Superior temporal gyrus (tissue), 1 donor: Measurements from ENCODE around the gene TSPO2.

Experiments
- DNase-seq: peaks from one replicate; pipeline ENCODE4 v3.0.0-alpha.2; 2016; ENCODE audit errors: extremely low spot score

TSPO2 gene

DNA sequence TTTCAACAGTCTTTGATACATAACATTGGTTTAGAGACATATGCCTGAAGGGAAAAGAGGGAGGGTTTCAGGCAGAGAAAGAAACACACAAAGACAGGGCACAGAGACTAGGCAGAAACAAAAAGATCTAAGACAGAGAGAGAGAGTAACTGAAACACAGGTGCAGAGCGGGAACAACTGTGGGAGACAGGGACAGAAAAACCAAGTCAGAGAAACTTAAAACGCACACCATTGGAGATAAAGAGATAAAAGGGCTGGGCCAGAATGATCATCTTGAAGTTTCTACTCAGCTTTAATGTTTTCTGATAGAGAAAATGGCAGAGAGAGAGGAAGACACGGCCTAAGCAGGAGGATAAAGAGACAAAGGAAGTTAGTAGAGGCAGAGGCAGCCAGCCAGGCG lies 15.0 kb upstream of the TSPO2 start:
- no peak for DNase-seq

DNA sequence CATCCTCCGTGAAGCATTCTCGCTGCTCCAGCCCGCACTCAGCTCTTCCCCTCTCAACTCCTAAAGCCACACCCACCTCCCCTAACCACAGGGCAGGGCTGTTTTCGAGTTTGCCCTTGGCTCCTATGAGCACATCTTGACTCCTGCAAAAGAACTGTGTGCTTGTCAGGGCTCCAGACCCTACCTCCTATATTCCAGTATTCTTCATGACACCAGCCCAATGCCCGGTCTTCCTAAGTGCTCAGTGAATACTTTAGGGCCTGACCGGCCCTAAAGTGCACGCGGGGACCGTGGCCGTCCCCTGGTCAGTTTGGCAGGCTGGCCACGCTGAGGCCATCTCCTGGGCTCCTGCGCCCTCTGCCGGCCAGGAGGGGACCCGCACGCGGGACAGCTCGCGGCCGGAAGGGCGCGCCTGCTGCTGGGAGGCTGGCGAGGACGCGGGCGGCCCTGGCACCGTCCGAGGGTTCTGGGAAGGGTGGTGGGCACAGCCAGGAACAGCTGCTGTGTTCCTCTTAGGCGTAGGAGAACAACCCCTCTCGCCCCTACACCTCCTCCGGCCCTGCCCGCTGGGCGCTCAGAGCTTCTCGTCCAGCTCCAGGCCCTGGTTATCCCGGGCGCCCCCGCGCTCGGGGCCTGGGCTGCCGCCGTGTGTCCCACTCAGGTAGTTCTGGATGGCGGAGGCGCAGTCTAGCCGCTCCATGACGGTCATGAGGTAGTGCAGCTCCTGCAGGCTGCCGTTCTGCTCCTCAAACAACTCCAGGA lies 14.3 kb upstream of the TSPO2 start:
- DNase-seq: peak; percentile 78

DNA sequence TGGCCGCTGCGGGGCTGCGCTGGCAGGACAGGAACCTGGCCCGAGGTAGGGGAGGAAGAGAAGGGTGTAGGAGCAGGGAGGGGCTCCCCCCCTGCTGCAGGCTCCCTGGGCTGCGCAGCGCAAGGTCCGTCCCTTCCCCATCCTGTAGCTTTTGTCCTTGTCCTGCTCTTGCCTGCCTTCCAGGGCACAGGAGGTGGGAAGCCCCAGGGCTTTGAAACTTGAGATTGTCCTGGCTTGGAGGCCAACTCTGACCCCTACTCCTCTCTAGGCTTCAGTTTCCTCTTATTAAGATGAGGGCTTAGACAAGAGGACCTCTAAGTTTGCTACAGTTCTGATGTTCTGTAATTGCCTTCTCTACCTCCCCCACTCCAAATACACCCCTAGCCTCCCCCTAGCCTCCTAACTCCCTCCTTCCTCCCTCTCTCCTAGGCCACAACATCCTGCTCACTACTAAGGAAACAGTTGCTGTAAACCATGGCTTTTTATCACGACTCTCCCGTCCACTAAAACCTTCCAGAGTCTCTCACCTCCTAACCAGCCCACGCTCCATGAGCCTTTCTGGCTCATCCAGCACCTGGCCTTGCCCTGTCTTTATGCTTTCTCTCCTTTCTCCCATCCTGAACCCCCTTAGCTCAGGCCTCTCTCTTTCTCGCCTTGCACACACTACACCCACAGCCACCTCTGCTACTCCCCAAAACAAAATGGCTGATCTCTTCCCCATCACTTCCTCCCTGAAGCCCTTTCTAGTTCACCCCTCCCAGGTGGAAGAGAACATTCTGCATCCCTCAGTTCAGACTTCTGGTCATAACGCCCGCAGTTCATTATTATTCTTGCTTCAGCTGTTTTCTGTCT lies 13.5 kb upstream of the TSPO2 start:
- no peak for DNase-seq

DNA sequence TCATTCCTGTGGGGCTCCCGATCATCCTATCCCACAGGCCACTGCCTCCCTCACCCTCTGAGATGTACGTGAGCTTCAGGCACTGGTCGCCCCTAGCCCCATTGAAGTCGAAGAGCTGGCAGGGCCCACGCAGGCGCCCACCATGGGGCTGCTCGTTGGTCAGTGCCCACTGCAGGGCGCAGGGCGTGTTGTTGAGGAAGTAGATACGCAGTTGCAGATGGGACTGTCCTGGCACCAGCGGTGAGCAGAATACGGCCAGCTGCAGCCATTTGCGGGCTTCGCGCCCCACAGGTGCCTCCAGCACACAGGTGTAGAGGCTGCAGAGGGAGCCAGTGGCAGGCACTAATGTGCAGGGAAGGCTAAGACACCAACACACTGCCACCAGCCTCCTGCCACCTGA lies 9.4 kb upstream of the TSPO2 start:
- no peak for DNase-seq

DNA sequence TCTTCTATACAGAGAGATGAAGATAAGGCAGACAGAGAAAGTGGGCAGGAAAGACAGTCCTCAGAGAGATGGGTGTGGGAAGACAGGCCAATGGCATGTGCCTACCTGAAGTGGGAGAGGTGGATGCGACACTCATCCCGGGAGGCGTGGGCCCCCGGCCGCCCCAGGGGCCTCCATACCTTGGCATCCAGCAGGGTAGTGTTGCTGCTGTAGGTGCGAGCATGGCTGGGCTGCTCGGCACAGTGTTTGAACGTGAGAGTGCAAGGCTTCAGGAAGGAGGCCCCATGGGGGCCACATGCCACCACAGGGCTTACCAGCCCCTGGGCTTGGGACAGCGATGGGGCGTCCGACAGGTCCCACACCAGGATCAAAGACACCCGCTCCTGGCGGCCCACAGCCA lies 8.5 kb upstream of the TSPO2 start:
- no peak for DNase-seq

DNA sequence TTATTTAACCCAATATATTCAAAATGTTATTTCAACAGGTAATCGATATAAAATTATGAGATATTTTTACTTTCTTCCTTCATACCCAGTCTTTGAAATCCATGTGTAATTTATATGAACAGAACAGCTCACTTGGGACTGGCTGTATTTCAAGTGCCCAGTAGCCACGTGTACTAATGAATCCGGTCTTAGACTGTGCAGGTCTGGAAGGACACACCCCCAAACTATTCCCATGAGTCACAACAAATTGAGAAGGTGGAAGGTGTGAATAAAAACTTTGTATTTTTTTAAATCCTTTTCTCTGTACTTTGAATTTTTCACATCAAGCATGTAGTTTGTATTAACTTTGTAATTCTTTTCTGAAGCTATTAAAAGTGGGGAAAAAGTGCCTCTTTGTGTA lies 6.1 kb upstream of the TSPO2 start:
- no peak for DNase-seq

DNA sequence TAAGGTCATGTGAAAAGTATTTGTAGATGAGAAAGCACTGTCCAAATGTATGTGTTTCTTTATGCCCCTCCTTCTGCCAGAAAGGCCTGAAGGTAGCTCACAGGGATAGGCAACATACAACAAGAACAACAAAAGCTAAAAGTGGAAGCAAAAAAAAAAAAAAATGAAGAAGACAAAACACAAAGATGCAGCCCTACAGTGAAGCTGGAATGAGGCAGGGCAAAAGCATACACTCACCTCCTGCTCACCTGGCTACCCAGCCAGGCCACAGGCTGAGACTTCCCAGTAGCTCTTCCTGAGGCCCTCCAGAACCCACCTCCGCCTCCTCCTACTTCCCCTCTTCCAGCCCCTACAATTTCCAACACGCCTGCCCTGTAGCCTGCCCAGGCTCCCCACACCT lies 5.7 kb upstream of the TSPO2 start:
- DNase-seq: no peak

DNA sequence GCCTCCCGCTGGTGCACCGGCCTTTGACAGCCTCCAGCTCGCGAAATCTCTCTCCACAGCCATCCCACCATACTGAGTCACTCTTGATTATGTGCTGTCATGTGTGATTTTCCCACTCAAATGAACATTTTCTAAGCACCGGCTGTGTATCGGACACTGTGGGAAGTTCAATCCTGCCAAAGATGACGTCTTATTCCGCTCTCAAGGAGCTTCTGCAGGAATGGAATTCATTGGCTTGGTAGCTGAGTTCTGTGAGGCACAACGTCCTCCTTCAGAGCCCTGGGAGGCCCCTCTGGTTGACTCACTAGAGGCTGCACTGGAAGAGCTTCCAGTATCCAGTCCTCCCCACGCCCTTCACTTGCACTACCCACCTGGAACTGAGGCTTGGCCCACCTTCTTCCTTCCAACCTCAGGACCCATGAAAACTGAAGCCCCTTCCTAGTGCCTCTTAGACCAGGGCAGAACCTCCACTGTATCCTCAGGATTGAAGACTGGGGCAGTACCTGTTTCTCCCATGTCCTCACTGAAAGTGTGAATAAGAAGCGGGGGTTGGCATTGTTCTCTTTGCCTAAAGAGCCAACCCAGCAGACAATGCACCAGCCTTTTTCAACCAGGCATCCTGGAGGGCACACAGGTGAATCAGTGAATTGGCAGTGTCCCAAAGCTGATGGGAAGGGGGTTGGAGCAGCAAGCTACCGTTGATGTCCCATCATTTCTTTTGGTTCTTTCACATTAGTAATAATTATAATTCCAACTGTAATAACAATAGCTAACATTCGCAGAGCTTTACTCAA lies 5.0 kb upstream of the TSPO2 start:
- peak; percentile 42 for DNase-seq

DNA sequence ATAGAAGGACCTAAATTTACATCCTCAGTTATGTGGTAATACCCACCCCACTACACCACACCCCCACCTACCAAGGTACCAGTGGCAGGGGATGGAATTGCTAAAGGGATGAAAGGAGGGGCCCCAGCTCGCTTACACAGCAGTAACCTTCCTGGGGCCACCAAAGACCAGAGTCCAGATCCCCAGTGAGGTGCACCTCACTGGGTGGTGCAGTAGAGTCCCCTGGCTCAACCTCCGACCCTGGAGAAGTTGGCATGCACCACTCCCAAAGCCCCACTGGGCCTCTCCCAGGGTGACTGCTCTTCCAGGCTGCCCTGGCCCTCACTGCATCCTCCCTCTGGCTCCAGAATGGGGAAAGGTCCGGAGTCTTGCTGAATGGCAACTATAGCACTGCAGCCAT lies 4.1 kb upstream of the TSPO2 start:
- DNase-seq: no peak

DNA sequence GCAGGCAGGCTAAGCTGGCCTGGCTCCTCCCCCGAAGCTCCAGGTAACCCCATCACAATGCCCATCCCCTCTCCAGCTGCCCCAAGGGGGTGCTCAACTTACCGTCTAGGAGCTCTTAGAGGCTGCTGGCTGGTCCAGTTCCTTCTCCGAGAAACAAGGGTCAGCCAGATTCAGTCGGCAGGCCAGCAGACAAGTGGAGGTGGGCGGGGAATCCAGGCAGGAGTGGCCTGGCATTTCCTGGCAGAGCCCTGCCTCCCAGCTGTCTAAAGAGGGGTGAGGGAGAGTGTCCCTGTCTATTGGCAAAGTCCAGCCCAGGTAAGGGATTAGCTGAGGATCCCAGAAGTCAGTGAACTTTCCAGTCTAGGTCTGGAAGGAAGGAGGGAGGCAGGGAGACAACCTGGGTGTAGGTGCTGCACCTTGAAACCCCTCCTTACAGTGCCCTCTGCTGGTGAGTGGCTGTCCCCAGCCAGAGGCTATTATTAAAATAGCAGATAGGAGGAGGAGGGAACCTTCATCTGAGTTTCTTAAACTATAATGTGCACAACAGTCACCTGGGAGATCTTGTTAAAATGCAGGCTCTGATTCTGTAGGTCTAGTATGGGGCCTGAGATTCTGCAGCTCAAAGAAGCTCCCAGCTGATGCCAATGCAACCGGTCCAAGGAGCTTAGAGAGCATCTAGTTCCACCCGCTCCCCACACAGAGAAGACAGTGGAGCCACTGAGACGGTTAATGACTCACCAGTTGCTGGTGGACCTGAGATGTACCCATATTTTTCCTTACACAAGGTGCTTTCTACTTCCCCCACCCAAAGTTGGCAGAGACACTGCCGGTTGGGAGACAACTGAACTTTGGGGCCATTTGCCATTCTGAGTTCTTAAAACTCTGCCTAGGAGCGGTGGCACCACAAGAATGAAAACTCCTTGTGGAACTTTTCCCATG lies 2.9 kb upstream of the TSPO2 start, which contains the start of gene UNC5CL:
TSS of gene UNC5CL (minus strand) at position 162 of the 939 bp plus-strand sequence. CDS start 4,147 bp downstream, outside the sequence.
- DNase-seq: no peak

DNA sequence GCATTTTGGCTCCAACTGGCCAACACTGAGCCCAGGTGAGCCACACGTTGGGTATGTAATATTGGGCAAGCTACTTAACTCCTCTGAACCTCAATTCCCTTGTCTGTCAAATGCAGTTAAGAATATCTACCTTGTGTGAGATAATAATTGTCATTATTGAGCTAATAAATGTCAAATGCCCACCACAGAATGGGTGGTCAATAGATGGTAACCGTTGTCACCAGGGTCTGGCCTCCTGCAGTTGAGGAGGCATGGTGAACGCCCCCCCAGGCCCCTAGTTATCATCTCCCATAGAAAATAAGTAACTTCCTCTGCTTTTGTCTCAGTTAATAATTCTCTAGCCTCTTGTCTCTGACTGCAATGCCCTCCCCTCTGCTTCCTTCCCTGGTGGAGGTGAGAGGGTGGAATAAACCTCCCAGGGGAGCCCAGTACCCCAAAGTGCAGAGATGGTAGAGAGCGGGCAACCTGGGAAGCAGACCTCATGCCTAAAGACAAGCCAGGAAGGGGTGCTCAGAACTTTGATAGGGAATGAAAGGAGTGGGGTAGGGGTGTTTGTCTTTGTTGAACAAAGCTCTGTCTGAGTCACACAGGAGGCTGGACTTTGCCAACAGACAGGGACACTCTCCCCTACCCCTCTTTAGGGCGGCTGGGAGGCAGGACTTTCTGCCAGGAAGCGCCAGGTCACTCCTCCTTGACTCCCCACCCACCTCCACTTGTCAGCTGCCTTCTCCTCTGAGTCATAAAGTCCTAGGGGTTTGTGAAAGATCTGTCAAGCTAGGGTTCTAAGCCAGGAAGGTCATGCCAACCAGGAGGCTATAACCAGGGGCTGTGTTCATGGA lies 1.9 kb upstream of the TSPO2 start:
- no peak for DNase-seq

DNA sequence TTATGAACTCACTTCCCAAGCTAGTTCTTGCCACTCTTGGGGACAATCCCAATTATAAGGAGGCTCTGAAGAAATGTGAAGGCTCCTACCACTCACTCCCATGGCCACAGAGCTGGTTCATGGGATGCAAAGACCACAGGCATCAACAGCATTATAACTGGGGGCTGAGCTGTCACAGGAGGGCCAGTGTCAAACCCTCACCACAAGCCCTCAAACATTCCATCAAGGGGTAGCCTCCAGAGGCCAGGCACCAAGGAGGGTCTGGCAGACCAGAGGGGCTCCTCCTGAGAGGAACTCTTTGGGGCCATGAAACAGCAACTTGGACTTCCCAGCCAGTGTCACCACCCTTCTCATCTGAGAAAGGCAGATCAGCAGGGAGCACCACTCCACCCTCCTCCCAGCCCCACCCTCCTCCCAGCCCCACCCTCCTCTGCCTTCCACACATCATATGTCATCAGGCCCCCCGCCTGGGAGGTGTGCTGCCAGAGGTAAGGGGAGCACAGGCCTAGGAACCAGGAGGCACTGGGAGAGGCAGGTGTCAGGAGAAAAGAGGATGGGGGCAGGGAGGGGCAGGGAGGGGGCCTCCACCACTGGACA lies 1.2 kb upstream of the TSPO2 start:
- no peak for DNase-seq

DNA sequence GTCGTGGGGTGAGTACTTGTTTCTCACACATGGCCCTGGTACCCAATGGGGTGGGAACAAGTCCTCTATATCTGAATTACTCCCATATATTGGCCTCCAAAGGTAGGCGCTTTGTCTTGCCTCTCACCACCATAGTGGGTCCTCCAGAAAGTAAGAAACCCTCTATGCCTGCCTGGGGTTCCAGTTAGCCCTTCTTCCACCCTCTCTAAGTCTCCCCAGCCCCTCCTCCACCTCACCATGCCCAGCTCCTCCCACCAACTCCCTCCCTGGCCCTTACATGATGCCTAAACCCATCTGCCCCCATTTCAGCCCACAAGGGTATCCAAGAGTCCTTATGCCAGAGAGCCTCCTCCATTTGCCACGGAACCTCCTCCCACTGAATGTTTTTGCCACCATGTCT lies 884 bp downstream of the TSPO2 start:
- no peak for DNase-seq

DNA sequence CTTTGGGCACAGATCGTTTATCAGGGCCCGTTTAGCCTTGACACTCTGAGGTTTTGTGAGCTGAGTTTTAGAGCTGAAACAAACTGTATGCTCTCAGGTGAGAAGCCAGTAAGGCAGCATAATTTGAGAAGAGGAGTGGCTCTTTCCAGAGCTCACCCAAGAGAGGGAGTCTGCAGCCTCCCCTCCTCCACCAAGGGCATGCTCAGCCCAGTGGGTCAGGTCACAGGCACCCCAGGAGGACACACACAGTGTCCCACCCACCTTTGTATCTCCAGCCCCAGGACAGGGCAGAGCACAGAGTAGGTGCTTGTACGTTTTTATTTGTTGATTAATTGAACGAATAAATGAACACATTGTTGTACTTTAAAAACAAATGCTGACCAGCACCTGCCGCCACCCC lies 3.4 kb downstream of the TSPO2 start:
- no peak for DNase-seq

DNA sequence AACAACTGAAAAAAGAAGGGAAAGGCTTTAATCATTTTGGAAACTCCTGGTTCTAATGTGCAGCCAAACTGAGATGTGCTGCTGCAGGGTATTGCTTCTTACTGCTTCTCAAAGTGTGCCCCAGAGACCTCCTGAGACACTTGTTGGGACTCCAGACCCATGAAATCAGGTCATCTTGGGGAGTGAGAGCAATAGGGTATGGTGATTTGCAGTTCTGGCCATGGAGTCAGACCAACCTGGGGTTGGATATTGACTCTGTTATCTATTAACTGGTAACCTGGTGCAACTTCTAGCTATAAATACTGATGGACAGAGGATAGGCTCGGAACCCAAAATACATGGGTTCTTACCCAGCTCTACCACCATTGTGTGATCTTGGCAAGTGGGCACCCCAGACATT lies 3.8 kb downstream of the TSPO2 start:
- no peak for DNase-seq

DNA sequence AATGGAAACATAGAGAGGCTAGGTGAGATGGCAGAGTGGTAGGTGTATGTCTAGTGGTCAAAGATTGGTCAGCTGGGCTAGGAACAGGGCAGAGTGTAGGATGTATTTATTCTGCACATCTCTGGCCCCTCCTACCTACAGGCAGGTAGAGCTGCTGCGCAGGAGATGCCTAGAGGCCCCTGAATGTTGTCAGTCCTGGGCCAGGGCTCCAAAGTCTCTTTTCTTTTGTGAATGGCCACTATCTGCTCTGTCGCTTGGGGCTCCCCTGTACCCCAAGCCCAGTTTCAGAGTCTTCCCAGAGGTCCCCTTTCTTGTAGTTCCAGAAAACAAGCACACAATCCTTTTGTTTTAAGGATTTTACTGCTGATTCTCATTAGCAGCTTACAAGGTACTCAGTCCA lies 5.0 kb downstream of the TSPO2 start:
- no peak for DNase-seq

DNA sequence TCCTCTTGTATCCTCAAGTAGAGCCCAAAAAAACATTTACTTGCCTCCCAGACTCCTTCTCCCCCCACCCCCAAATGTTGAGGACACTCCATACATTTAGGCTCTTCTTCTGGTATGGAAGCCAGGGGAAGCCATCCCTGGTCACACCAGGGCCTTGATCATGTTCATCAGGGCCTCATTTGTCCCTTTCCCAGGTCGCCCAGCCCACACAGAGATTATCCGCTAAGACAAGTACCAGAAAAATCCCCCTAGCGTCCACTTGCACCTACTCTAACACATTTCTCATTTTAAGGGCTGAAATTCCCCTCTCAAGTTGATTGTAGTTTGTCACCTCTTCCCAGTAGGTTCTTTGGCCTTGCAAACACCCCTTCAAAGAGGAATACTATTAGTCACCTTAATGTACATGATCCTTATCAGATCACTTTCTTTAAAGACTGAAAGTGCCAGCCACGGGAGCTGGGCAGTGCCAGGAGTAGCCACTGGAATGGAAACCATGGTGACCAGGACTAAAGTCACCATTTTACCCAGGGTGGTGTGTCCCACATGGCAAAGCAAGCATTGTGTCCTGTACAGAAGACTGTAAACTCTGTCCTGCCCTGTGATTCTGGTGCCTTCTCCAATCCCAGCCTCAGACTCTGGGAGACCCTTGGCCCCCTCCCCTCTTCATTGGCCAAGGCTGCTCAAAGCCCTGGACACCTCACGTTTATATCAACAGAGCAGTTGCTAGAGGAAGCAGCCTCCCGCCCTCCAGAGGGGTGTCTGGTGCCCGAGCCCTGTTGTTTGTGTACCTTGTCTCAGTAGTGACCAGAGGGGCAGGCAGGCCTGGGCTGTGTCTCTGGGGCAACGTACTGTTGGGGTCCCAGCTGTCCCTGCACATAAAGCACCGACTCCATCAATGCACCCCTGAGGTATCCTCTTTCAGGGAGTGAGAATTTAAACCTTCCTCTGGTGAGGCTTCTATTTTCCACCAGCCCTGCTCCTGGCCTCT lies 5.8 kb downstream of the TSPO2 start:
- DNase-seq: no peak

DNA sequence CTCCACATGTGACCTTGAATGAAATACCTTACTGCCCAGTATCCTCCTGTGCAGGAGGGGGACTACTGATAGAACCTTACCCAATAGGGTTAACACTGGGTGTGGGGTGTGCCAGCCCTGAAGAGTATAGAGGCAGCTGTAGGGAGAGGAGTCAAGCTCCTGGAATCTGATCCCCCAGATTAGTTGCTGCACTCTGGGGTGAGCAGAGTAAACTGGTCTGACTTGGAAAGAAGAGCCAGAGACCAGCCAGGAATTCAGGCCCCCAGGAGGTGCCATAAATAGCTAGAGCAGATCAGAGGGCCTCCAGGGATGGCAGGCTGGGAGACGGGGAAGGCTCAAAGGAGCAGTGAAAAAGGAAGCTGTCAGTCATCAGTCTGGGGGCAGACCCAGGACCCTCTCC lies 7.3 kb downstream of the TSPO2 start:
- no peak for DNase-seq

DNA sequence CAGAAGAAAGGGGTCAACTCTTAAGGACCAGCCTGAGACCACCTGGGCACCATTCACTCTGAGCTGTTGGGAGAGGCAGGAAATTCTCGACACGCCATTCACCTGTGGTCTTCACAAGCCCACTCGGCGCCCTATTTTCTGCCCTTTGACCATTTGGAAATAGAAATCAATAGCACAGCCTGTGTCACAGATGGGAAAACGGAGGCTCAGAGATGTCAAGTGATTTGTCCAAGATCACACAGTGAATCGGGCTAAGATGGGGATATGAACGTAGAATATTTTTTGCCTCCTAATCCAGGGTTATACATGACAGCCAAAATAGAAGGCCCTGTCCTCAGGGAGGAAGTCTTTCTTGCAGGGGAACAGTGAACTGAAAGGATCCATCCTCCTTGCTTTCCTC lies 7.7 kb downstream of the TSPO2 start:
- no peak for DNase-seq
